EL (cell line): Measurements from ENCODE around the gene SYTL1.

Experiments
- DNase-seq: peaks from one replicate; pipeline ENCODE4 v3.0.0-alpha.2; 2016

Gene SYTL1

GRCh38 chr1:27318596-27318995 lies 23.2 kb upstream of the SYTL1 start:
- DNase-seq: peak; percentile 28

- peak; percentile 98 for DNase-seq
Measured at GRCh38 chr1:27321813-27322568, 19.8 kb upstream of the SYTL1 start, which contains the start of gene TMEM222. Gene TMEM222, plus strand, starts transcription at chr1:27322163. Its CDS starts 35 bp downstream, at chr1:27322198.

- no peak for DNase-seq
Measured at GRCh38 chr1:27322569-27323240, 19.1 kb upstream of the SYTL1 start.

- no peak for DNase-seq
Measured at GRCh38 chr1:27325286-27325685, 16.5 kb upstream of the SYTL1 start.

- no peak for DNase-seq
Measured at GRCh38 chr1:27327964-27328363, 13.9 kb upstream of the SYTL1 start.

- DNase-seq: no peak
Measured at GRCh38 chr1:27330786-27331185, 11.0 kb upstream of the SYTL1 start.

- DNase-seq: no peak
Measured at GRCh38 chr1:27331426-27331825, 10.4 kb upstream of the SYTL1 start.

GRCh38 chr1:27331922-27332321 lies 9.9 kb upstream of the SYTL1 start:
- DNase-seq: no peak

GRCh38 chr1:27332536-27333281 lies 9.1 kb upstream of the SYTL1 start:
- DNase-seq: peak; percentile 45

- DNase-seq: no peak
Measured at GRCh38 chr1:27333717-27334279, 8.0 kb upstream of the SYTL1 start.

- DNase-seq: no peak
Measured at GRCh38 chr1:27335506-27336422, 6.1 kb upstream of the SYTL1 start.

GRCh38 chr1:27336756-27337155 lies 5.1 kb upstream of the SYTL1 start:
- no peak for DNase-seq

- no peak for DNase-seq
Measured at GRCh38 chr1:27338751-27339150, 3.1 kb upstream of the SYTL1 start.

GRCh38 chr1:27339213-27339612 lies 2.6 kb upstream of the SYTL1 start:
- no peak for DNase-seq

GRCh38 chr1:27342391-27342777 lies 562 bp downstream of the SYTL1 start:
- DNase-seq: no peak

- DNase-seq: no peak
Measured at GRCh38 chr1:27342778-27343638, 1.2 kb downstream of the SYTL1 start.

- DNase-seq: no peak
Measured at GRCh38 chr1:27343639-27344025, 1.8 kb downstream of the SYTL1 start.

GRCh38 chr1:27345272-27345671 lies 3.5 kb downstream of the SYTL1 start:
- no peak for DNase-seq

- no peak for DNase-seq
Measured at GRCh38 chr1:27346357-27346756, 4.5 kb downstream of the SYTL1 start.

- peak; percentile 37 for DNase-seq
Measured at GRCh38 chr1:27346991-27347624, 5.3 kb downstream of the SYTL1 start.
